ENCODE results near the gene ZC3H13. TPM values are rescaled to one million over a fixed set of nuclear protein-coding genes. Genes with fewer than 3 reads are reported as not detected.
"Not testable (repeated sequence)": the region's sequence is repeated elsewhere in the genome, so short reads cannot be mapped to it uniquely, and the experiment has no call there.

Gene ZC3H13
- total RNA-seq, 2 donors from 2014 or later, result 48.6 to 58.9 TPM

DNA sequence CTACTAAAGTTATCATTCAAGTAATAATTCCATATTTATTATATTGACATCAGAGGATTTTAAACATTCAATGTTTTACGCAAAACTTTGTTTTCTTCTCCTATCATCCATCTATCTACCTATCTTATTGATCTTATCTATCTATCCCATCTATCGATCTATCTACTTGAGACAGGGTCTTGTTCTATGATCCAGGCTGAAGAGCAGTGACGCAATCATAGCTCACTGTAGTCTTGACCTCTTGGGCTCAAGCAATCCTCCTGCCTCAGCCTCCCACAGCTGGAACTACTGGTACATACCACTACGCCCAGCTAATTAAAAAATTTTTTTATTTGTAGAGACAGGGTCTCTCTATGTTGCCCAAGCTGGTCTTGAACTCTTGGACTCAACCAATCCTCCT, 27.4 kb downstream of the ZC3H13 start:
- intact Hi-C loops (cut with DNase I), result no loop called here
- no peak for DNase-seq (ENCODE audit: low spot score)

DNA sequence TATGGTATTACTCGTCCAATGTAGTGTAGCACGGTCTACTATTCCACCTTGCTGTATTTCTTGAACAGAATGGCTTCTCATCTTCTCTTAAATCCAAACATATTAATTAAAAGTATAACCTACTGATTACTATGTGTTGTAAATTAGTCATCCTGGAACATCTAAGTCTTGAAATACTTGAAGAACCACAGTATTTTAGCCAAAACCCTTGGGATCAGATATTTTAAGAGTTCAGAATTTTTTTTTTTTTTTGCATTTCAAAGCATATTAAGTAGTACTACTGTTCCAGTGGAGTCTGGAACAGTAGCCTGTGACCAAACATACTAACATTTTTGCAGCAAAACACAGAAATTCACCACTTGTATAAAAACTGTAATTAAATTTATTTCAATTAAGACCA, 30.1 kb downstream of the ZC3H13 start:
- intact Hi-C loops (cut with DNase I), result no loop called here

GRCh38 chr13:46016216-46016615, 36.3 kb downstream of the ZC3H13 start:
- no peak for DNase-seq (ENCODE audit: low spot score)
- intact Hi-C loops (cut with DNase I), result no loop called here

More for the DNA sequence above, 30.1 kb downstream of the ZC3H13 start:
- DNase-seq (ENCODE audit: low spot score), result no peak

GRCh38 chr13:46015366-46015765, 37.2 kb downstream of the ZC3H13 start:
- intact Hi-C loops (cut with DNase I), result no loop called here
- DNase-seq (ENCODE audit: low spot score), result no peak

DNA sequence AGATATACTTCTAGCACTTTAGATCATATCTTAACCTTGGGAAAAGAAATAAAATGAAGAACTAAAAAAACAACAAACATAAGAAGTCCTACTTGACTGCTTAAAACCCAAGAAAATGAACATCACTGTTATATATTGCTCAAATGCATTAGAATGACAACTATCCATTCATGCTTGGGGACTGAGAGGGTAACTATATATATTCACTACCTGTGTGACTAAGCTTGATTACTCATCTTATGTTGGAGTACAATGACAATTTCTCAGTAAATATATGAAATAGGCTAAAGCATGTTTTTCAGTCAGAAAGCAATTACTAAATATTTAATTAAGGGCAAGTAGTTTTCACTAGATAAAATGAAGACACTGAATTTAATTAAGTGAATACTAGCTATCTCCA, 40.1 kb downstream of the ZC3H13 start:
- intact Hi-C loops (cut with DNase I), result no loop called here
- no peak for DNase-seq (ENCODE audit: low spot score)

- intact Hi-C loops (cut with DNase I), result no loop called here
- DNase-seq (ENCODE audit: low spot score), result no peak
Observed at GRCh38 chr13:46010148-46010547, 42.4 kb downstream of the ZC3H13 start.

- intact Hi-C loops (cut with DNase I), result no loop called here
- DNase-seq (ENCODE audit: low spot score), result no peak
Observed at GRCh38 chr13:46008631-46009030, 43.9 kb downstream of the ZC3H13 start.

- intact Hi-C loops (cut with DNase I), result no loop called here
- DNase-seq (ENCODE audit: low spot score), result no peak
Observed at GRCh38 chr13:46006688-46007452, 45.7 kb downstream of the ZC3H13 start.

GRCh38 chr13:46004491-46004890, 48.1 kb downstream of the ZC3H13 start:
- intact Hi-C loops (cut with DNase I), result no loop called here
- DNase-seq (ENCODE audit: low spot score), result no peak

- intact Hi-C loops (cut with DNase I), result no loop called here
- no peak for DNase-seq (ENCODE audit: low spot score)
Observed at GRCh38 chr13:45996631-45997030, 55.9 kb downstream of the ZC3H13 start.

DNA sequence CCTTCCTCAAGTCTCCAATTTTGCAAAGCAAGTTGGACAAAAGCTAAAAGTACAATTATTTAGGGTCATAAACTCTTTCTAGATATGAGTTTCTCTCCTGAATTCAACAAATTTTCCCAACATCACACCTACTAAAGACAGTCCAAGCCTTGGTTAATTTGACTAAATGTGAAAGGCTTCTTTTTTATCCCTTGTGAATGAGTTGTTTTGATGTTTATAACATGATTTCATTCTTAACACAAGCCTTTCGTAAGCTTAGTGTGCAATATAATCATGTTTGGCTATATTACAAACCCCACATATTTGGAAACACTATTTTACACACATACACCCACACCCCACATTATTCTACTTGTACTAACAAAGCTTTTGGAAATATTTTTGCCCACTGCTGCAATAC, 57.3 kb downstream of the ZC3H13 start:
- DNase-seq (ENCODE audit: low spot score), result no peak
- intact Hi-C loops (cut with DNase I), result no loop called here

DNA sequence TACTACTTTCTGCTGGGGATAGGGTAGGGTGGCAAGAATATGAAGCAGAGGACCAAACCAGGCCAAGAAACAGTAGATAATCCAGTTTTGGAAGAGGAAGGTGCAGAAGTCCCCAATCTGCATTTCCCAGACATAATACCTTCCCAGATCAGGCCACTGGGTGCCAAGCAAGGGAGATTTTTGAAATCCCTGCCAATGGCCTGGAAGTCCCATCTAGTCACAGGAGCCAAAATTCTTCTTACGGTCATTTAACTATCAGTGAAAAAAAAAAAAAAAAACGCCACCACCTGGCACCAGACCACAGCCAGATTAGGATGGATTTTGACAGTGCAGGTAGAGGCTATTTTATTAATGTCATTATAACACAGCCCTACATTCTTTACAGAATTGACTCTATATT, 57.8 kb downstream of the ZC3H13 start:
- no peak for DNase-seq (ENCODE audit: low spot score)
- intact Hi-C loops (cut with DNase I), result no loop called here

- intact Hi-C loops (cut with DNase I), result no loop called here
Observed at GRCh38 chr13:45989607-45990006, 62.9 kb downstream of the ZC3H13 start.

DNA sequence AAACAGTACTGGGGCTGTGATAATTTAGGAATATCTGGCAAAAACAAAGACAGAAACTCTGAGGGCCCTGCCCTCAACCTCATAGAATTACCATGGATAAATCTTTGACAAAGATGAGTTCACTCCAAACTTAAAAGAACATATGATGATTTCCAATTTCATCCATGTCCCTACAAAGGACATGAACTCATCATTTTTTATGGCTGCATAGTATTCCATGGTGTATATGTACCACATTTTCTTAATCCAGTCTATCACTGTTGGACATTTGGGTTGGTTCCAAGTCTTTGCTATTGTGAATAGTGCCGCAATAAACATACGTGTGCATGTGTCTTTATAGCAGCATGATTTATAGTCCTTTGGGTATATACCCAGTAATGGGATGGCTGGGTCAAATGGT, 71.4 kb downstream of the ZC3H13 start:
- DNase-seq (ENCODE audit: low spot score); intact Hi-C loops (cut with DNase I): not testable (repeated sequence)

More at GRCh38 chr13:45989607-45990006, 62.9 kb downstream of the ZC3H13 start:
- DNase-seq (ENCODE audit: low spot score), result no peak

- intact Hi-C loops (cut with DNase I), result no loop called here
- no peak for DNase-seq (ENCODE audit: low spot score)
Observed at GRCh38 chr13:45975337-45975736, 77.2 kb downstream of the ZC3H13 start.

DNA sequence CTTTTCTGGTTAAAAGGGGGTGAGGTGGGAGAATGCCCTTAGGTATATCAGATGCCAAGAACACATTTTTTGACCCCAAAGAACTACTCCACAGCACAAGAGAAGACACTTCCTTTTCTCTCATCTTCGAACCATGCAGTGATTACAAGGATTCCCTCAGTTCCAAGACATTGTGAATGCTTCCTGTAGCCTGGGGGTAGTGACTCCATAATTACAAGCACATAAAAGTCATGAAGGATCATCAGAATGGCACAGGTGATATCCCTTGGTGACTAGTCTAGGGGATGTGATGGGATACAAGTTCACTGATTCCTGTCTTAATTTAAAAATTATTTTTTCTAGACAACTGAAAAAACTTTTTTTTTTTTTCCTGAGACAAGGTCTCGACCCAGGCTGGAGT, 78.0 kb downstream of the ZC3H13 start:
- intact Hi-C loops (cut with DNase I), result no loop called here
- no peak for DNase-seq (ENCODE audit: low spot score)

DNA sequence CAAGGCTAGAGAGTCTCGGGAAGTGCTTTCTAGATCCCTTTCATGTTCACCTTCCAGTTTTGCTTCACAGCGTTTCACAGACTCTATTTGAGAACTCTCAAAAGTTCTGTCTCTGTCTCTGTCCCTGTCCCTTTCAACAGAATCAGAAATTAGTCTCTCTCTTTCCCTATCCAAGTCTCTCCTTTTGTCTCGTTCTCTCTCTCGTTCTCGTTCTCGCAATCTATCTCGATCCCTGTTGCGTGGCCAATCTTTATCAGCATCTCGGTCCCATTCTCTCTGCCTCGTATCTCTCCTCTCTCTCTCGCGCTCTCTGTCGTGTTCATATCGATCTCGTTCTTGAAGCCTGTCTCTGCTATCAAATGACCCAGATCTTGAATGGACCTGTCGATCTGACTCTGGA, 85.0 kb downstream of the ZC3H13 start:
- intact Hi-C loops (cut with DNase I), result no loop called here
- DNase-seq (ENCODE audit: low spot score), result no peak

DNA sequence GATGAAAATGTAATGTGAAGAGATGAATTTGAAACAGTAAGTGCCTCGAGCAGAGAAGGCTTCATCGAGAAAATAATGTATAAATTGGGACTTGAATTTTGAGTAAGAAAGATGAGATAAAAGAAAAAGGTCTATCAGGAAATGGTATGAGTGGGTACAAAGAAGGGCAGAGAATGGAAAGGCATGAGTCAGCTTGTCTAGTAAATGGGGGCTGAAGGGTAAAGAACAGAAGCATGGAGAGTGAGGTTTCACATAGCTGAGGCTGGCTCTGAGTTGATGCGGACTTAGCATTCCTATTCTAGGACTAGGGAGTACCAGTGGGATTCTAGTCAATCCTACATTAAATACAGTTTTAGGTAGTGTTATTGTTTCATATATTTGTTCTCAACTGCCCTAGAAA, 85.8 kb downstream of the ZC3H13 start:
- no peak for DNase-seq (ENCODE audit: low spot score)
- intact Hi-C loops (cut with DNase I), result no loop called here

DNA sequence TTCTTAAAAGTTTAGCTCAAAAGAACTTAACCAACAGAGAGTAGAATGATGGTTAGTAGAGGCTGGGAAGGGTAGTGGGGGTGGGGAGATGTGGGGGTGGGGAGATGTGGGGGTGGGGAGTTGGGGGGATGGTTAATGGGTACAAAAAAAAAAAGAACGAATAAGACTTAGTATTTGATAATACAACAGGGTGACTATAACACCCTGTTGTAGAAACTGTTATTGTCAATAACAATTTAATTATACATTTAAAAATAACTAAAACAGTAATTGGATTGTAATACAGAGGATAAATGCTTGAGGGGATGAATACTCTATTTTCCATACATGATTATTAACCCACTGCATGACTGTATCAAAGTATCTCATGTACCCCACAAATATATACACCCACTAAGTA, 91.1 kb downstream of the ZC3H13 start:
- DNase-seq (ENCODE audit: low spot score), result no peak
- intact Hi-C loops (cut with DNase I), result no loop called here

DNA sequence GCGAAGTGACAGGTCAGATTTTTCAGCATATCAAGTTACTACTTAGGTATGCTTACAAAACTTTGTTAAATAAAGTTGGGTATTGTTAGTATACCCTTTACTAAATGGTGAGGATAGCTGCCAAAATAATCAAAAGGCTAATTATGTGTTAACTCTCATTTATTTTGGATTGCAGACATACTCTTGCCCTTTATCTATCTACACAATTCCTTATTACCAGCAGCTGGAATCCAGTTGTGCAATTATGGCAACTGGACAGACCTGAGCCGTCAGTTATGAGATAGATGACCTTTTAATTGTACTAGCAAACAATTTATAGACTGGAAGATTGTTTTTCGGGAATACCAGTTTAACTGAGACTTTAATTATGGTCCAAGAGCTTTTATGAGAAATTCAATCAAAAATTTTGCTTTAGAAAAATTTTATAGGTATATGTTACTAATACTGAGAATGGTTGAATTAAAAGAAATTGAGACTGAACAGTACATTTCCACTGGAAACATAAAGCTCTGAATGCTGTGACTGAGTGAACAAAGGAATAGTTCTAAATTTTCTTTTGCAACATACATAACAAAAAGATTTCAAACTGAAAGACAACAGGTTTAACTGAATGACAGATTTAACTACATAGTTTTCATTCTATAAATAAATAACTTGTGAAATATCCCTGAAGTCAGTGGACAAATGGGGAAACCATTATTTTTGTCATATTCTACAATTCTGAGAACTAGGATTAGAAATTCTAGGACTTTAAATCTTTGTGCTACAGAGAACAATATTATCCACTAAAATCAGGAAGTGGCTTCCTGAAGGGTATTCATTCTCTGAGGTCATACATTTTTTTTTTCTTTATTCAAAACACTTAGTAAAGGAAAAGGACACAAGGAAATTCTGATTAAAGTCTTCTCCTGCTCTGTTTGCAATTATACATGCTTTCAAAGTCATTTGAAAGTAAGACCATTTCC, 97.4 kb downstream of the ZC3H13 start:
- intact Hi-C loops (cut with DNase I), result no loop called here

More for the DNA sequence above, 97.4 kb downstream of the ZC3H13 start:
- DNase-seq (ENCODE audit: low spot score), result no peak

Data from posterior vena cava (tissue), 2 donors.